T-helper 2 cell treated with Interferon-gamma antibody and Interleukin-4, amounts not matched to agents 5 μg/mL and 100 μg/mL, for 36 hours (primary cell): ENCODE results near the gene RNF31.
A peak's percentile ranks its signal among the peaks of the same experiment; 100 is the strongest.

Experiments used
- DNase-seq: peaks from one replicate; pipeline ENCODE4 v3.0.0; 2021; ENCODE audit warnings: low spot score
- H3K27ac Mint-ChIP-seq: one replicate; pipeline ENCODE4 v1.8.0; 2021; ENCODE audit warnings: mild to moderate bottlenecking, mixed read lengths
- H3K27me3 Mint-ChIP-seq: one replicate; pipeline ENCODE4 v1.8.0; 2021; ENCODE audit warnings: low read depth, mixed read lengths
- H3K36me3 Mint-ChIP-seq: one replicate; pipeline ENCODE4 v1.8.0; 2021; ENCODE audit warnings: low read depth, mixed read lengths
- H3K4me1 Mint-ChIP-seq: one replicate; pipeline ENCODE4 v1.8.0; 2021; ENCODE audit warnings: low read depth, mixed read lengths
- H3K4me3 Mint-ChIP-seq: one replicate; pipeline ENCODE4 v1.8.0; 2022; ENCODE audit warnings: mild to moderate bottlenecking, moderate library complexity, mixed read lengths
- H3K9me3 Mint-ChIP-seq: one replicate; pipeline ENCODE4 v1.8.0; 2021; ENCODE audit warnings: mixed read lengths

Gene RNF31

DNA sequence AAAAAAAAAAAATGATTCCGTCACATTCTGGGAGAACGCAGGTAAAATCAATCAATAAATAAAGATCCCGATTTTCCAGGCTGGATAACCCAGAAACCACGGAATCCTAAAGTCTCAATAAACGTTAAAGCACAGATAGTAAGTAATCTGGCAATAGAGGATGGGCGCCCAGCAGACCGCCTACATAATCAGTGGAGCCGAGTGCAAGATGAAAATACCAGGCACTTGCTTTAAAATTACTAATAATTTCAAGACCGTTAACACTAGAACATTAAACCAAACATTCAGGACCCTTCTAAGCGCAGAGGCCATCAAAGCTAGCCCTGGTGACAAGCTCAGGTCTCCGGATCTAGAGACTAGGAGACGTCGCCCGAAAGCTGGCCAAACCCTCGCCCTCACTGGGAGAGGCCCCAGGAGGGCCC, 33.9 kb upstream of the RNF31 start:
- Mint-ChIP-seq H3K4me3 (peak overlapping the region; percentile 92), H3K36me3 (peaks cover 27% of the 10 kb centered on the region), H3K27me3 (no peaks in the 10 kb centered on the region), H3K9me3 (no peaks in the 10 kb centered on the region), H3K27ac (peak overlapping the region; percentile 97), H3K4me1 (peaks cover 32% of the 10 kb centered on the region)
- no peak for DNase-seq

DNA sequence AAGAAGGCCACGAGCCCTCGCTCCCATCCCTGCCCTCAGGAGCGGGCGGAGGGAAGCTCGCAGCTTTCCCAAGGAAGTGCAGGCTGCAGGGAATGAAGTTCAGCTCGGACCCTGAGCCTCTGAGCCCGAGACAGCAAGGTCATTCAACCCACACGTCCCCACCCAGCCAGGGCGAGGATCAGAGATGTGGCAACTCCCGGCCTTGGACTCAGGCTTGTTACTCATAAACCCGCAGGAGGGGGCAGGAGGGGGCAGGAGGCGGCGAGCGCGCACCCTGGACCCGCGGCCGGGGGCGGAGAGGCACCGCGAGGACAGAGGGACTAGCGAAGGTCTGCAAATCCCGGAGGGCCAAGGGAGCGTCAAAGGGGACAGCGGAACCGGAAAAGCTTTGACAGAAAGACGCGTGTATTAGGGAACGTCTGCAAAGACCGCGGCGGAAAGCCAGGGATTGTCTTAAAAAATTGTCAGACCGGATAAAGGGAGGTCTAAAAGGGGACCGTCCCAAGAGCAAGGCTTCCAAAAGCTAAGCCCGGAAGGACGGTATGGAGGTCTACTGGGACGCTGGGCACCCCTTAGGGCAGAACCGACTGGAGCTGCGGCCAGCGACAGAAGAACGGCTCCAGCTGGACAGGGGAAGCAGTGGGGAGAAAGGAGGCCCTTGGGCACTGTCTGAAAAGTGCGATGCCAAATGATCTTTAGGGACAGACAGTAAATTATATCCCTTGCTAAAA, 33.3 kb upstream of the RNF31 start:
- Mint-ChIP-seq H3K36me3 (peaks cover 32% of the 10 kb centered on the region), H3K27me3 (no peaks in the 10 kb centered on the region), H3K27ac (peak overlapping the region; percentile 97), H3K4me3 (peak overlapping the region; percentile 92), H3K4me1 (peaks cover 29% of the 10 kb centered on the region), H3K9me3 (no peaks in the 10 kb centered on the region)
- peak; percentile 88 for DNase-seq

DNA sequence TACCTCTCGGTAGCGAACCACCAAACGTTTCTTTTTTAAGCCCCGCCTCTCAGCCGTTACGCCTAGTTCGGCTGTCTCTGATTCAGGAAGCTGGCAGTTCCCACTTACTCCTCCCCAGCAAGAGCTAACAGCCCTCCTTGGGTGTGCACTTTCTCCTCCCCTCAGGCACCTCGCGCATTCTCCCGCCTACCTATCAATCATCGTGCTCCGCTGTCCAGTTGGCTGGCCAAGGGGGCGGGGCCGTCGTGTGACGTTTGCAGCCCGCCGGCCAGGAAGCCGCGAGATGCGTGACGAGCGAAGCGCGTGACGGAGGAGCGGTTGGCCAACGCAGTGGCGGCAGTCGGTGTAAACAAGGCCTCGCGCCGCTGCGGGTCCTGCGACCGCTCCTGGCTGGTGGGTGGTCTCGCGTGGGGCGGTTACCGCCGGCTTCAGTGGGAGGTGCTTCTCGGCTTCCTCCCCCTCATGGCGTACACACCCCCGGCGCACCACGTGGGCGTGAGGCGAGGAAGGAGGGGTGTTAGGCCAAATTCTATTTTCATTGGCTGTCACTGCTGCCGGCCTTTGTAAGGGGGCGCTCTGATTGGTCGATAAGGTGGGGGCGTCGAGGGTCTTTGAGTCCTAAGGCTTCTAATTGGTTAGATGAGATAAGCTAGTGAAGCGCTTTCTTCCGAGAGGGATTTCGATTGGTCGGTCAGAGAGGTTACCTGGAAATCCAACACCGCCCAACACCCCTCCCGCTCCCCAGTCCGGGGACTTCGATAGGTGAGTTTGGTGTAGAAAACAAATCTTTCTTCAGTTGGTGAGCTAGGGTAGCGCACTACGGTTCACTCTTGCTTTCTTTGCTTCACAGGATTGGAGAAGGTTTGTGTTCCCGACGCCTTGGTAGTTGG, 32.5 kb upstream of the RNF31 start, which contains the start of the genes DCAF11 and NRL:
DCAF11 (plus strand) TSS at position 246 of the 890 bp plus-strand sequence. CDS start 818 bp downstream, outside the sequence.
NRL (minus strand) TSS at position 418 of the 890 bp plus-strand sequence. CDS start 32,101 bp downstream, outside the sequence.
- peaks cover 27% of the 10 kb centered on the region for H3K4me1 Mint-ChIP-seq
- no peaks in the 10 kb centered on the region for H3K27me3 Mint-ChIP-seq

DNA sequence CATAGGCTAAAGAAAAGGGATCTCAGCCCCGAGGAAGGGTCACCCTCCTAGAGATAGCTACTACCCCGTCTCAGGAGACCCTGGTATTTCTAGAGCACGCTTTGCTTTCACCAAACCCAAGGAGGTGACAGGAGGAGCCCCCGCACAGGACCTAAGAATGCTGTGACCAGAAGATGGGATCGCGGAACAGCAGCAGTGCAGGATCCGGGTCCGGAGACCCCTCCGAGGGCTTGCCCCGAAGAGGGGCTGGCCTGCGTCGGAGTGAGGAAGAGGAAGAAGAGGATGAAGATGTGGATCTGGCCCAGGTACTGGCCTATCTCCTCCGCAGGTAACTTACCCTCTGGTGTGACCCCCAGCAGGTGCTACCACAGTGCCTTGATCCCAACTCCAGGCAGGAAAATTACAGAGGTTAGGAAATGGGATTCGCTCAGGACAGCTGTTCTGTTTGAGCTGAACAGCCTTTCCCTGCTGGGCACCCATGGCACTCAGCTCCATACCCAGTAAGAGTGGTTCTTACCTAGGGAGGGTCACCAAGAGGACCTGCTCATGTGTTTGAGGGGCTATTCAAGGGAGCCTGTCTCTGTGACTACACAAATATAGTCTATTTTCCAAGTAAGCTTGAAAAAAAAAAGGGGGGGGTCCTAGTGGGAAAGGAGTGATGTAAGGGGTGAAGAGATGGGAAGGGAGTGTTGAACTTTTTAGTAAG, 31.7 kb upstream of the RNF31 start:
- Mint-ChIP-seq H3K4me3 (peak overlapping the region; percentile 92), H3K27me3 (no peaks in the 10 kb centered on the region), H3K27ac (peak overlapping the region; percentile 97), H3K9me3 (no peaks in the 10 kb centered on the region), H3K4me1 (peaks cover 26% of the 10 kb centered on the region), H3K36me3 (peaks cover 43% of the 10 kb centered on the region)
- DNase-seq, result no peak

More for the DNA sequence above, 32.5 kb upstream of the RNF31 start, which contains the start of the genes DCAF11 and NRL:
- H3K27ac Mint-ChIP-seq, result peak within 1 kb of the TSS; percentile 97
- DNase-seq, result peak; percentile 99
- peaks cover 40% of the 10 kb centered on the region for H3K36me3 Mint-ChIP-seq
- H3K4me3 Mint-ChIP-seq, result peak within 1 kb of the TSS; percentile 92
- H3K9me3 Mint-ChIP-seq, result no peaks in the 10 kb centered on the region

DNA sequence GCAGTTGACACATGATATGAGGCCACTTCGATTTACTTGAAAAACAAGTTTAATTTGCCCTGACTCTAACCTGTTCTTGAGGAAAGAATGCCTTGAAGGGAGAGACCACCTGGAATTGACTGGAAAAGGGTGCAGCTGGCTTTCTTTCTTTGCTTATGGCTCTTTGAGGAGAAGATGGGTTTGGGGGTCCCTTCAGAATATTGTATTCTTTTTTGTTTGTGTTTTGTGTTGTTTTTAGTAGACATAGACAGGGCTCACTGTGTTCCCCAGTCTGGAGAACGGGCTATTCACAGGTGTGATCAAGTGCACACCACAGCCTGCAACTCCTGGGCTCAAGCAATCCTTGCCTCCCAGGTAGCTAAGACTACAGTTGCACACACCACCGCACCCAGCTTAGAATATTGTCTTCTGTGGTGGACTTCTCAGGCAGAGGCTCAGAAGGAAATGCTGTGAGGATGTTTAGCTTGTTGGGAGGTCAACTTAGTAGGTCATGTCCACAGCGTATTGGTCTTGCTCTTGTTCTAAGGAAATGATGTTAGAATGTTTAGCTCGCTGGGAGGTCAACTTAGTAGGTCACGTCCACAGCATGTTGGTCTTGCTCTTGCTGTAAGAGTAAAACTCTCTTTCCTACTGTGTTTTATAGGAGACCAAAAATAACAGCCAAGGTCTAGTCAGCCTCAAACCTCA, 31.0 kb upstream of the RNF31 start:
- H3K27ac Mint-ChIP-seq, result peak overlapping the region; percentile 97
- H3K36me3 Mint-ChIP-seq, result peaks cover 48% of the 10 kb centered on the region
- DNase-seq, result no peak
- peak overlapping the region; percentile 92 for H3K4me3 Mint-ChIP-seq
- H3K9me3 Mint-ChIP-seq, result no peaks in the 10 kb centered on the region
- peaks cover 25% of the 10 kb centered on the region for H3K4me1 Mint-ChIP-seq
- no peaks in the 10 kb centered on the region for H3K27me3 Mint-ChIP-seq

DNA sequence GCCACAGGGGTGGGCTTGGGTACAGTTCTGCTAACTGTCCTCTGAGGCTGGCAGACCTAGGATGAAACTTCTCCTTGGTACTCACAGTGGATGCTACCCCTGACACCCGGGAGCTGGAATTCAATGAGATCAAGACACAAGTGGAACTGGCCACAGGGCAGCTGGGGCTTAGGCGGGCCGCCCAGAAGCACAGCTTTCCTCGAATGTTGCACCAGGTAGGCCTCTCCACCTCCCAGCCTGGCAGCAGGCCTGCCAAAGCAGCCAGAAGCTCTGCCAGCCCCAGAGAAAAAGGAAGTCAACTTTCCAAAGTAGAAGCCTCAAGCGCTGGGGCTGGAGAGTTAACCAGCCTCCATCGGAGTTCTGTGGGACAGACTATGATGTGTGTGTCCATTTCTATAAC, 30.1 kb upstream of the RNF31 start:
- Mint-ChIP-seq H3K27ac (no peak overlapping the region), H3K9me3 (no peaks in the 10 kb centered on the region), H3K4me3 (no peak overlapping the region), H3K4me1 (peaks cover 25% of the 10 kb centered on the region), H3K27me3 (no peaks in the 10 kb centered on the region), H3K36me3 (peaks cover 53% of the 10 kb centered on the region)
- no peak for DNase-seq

DNA sequence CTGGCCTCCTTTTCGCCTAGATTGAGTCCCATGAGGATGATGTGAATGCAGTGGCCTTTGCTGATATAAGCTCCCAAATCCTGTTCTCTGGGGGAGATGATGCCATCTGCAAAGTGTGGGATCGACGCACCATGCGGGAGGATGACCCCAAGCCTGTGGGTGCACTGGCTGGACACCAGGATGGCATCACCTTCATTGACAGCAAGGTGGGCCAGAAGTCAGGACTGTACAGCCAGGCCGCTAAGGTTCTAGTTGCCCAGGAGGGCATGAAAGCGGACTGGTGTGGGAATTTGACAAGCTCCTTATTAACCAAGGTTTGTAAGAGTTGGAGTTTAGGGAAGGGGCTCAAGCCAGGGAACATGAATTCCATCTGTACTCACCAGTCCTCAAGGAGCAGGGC, 27.6 kb upstream of the RNF31 start:
- Mint-ChIP-seq H3K36me3 (peaks cover 68% of the 10 kb centered on the region), H3K27ac (no peak overlapping the region), H3K9me3 (no peaks in the 10 kb centered on the region), H3K4me3 (no peak overlapping the region), H3K4me1 (peaks cover 25% of the 10 kb centered on the region), H3K27me3 (no peaks in the 10 kb centered on the region)
- no peak for DNase-seq

DNA sequence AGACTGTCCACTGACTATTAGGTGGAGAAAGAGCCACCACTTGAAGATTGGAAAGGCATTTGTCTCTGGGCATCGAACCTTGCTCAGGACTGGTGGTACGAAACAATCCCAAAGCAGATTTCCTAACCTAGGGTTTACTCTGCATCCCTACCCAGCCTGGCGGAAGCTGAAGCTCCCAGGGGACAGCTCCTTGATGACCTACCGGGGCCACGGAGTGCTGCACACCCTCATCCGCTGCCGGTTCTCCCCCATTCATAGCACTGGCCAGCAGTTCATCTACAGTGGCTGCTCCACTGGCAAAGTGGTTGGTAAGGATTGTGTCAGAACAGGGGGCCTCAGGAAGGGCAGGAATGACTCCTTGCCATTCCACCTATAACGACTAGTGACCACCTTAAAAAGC, 26.1 kb upstream of the RNF31 start:
- Mint-ChIP-seq H3K36me3 (peaks cover 60% of the 10 kb centered on the region), H3K27ac (no peak overlapping the region), H3K4me3 (no peak overlapping the region), H3K9me3 (no peaks in the 10 kb centered on the region), H3K27me3 (no peaks in the 10 kb centered on the region), H3K4me1 (peaks cover 14% of the 10 kb centered on the region)
- no peak for DNase-seq

DNA sequence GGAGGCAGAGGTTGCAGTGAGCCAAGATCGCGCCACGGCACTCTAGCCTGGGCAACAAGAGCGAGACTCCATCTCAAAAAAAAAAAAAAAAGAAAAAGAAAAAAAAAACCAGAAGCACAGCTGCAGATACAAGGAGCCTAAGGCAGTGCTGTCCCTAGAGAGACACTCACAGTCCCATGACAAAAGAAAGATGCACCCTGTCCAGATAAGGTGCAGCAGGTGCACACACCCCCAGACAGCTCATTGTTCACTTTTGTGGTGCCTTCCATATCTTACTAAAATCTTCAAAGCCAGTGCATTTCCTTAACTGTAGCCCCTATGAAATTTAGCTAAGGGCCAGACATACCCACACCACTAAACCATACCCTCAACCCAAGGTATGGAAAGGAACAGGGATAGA, 24.9 kb upstream of the RNF31 start:
- peaks cover 53% of the 10 kb centered on the region for H3K36me3 Mint-ChIP-seq
- H3K4me1 Mint-ChIP-seq, result peaks cover 8% of the 10 kb centered on the region
- DNase-seq, result no peak
- no peaks in the 10 kb centered on the region for H3K9me3 Mint-ChIP-seq
- H3K4me3 Mint-ChIP-seq, result no peak overlapping the region
- H3K27me3 Mint-ChIP-seq, result no peaks in the 10 kb centered on the region
- no peak overlapping the region for H3K27ac Mint-ChIP-seq

DNA sequence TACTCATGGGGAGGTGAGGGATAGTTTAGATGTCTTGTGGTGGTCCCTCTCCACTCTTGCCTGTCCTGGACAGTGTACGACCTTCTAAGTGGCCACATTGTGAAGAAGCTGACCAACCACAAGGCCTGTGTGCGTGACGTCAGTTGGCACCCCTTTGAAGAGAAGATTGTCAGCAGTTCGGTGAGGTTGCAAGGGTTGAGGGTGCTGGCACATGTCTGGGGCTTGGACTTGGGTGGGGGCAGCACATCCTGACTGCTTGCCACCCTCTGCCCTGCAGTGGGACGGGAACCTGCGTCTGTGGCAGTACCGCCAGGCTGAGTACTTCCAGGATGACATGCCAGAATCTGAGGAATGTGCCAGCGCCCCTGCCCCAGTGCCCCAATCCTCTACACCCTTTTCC, 24.4 kb upstream of the RNF31 start:
- no peaks in the 10 kb centered on the region for H3K27me3 Mint-ChIP-seq
- no peak overlapping the region for H3K4me3 Mint-ChIP-seq
- H3K4me1 Mint-ChIP-seq, result peaks cover 5% of the 10 kb centered on the region
- no peak for DNase-seq
- no peaks in the 10 kb centered on the region for H3K9me3 Mint-ChIP-seq
- H3K36me3 Mint-ChIP-seq, result peaks cover 48% of the 10 kb centered on the region
- H3K27ac Mint-ChIP-seq, result no peak overlapping the region

DNA sequence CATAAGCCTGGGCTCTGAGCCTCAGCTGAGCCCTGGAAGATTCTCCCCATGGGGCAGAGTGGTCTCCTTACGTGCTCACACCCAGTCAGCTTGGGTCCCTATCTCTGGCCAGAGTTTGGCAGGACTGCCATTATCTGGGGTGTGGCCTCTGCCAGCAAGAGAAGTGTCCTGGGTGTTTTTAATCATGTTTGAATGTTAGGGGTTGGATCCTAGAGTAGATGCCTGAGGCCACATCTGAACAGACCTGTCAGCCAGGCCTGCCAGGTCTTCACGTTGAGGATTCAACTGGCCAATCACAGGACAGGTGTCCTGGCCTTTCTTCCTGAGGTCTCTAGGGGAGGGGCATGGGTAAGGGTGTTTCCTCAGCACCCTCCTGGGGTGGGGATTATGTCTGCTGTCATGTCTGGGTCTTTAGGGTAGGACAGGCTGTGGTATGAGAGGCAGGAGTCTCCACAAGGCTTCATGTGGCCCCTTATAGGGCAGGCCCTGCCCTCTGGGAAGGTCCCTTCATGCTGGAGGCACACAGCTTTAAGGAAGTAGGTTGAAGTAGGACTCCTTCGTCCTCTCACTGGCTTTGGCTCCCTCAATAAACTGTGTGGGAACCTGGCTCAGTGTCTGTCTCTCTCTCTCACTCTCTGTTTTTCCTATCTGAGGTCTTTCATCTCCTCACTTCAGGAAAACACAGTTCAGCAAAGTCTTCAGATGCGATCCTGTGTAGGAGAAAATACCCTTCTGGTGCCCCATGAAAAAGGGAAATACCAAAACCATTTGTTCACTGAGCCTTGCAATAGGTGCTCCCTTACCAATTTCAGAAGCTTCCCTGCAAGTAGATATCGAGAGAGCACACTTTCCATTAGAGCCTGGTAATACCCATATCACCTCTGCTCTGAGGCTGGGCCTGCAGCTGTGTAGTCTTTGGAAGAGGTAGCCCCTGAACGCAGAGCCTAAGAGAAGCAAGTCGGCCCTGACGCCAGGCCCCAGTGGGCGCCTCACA, 23.6 kb upstream of the RNF31 start:
- no peak overlapping the region for H3K27ac Mint-ChIP-seq
- peaks cover 41% of the 10 kb centered on the region for H3K36me3 Mint-ChIP-seq
- DNase-seq, result no peak
- H3K4me3 Mint-ChIP-seq, result no peak overlapping the region
- H3K9me3 Mint-ChIP-seq, result no peaks in the 10 kb centered on the region
- no peaks in the 10 kb centered on the region for H3K27me3 Mint-ChIP-seq
- H3K4me1 Mint-ChIP-seq, result peaks cover 2% of the 10 kb centered on the region

DNA sequence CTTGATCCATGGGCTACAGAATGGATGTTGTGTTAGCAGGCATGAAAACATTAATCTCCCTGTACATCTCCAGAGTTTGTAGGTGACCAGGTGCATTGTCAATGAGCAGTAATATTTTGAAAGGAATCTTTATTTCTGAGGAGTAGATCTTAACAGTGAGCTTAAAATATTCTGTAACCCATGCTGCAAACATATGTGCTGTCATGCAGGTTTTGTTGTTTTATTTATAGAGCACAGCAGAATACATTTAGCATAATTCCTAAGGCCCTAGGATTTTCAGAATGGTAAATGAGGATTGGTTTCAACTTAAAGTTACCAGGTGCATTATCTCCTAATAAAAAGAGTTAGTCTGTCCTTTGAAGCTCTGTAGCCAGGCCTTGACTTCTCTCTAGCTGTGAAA, 20.4 kb upstream of the RNF31 start:
- Mint-ChIP-seq H3K4me3 (no peak overlapping the region), H3K9me3 (no peaks in the 10 kb centered on the region), H3K27ac (no peak overlapping the region), H3K4me1 (peaks cover 5% of the 10 kb centered on the region), H3K27me3 (no peaks in the 10 kb centered on the region), H3K36me3 (peaks cover 18% of the 10 kb centered on the region)
- DNase-seq, result no peak
